Small intestine (tissue), 7 donors: Measurements from ENCODE around the gene UQCR10. TPM values are rescaled to one million over a fixed set of nuclear protein-coding genes. Genes with fewer than 3 reads are reported as not detected.

Source experiments
- DNase-seq, 2 donors: peaks; one replicate each; pipeline versions ENCODE4 v3.0.0 to v3.0.0-alpha.2; 2013
- FAIRE-seq: peaks from 2 replicates; lab custom pipeline; 2012; peaks lifted over from hg19 to GRCh38; lab: Jason Lieb, UNC
- H3K27ac ChIP-seq, 3 donors: one replicate each; pipeline ENCODE4 v1.5.1; 2013; ENCODE audit warnings: low read length in 2 of 3, mild to moderate bottlenecking in 2 of 3, control low read depth in 1 of 3, inconsistent platforms in 1 of 3, low read depth in 1 of 3, moderate library complexity in 1 of 3
- H3K27me3 ChIP-seq, 3 donors: one replicate each; pipeline ENCODE4 v1.6.1; 2013; ENCODE audit warnings: low read length in 3 of 3, inconsistent platforms in 1 of 3; ENCODE audit not compliant: control insufficient read depth in 3 of 3, insufficient read depth in 3 of 3
- H3K36me3 ChIP-seq, 3 donors: one replicate each; pipeline ENCODE4 v1.6.1; 2013; ENCODE audit warnings: low read length in 3 of 3, inconsistent platforms in 1 of 3, low read depth in 1 of 3, mild to moderate bottlenecking in 1 of 3, moderate library complexity in 1 of 3; ENCODE audit not compliant: control insufficient read depth in 3 of 3, insufficient read depth in 2 of 3
- H3K4me1 ChIP-seq, 3 donors: one replicate each; pipeline ENCODE4 v1.6.1; 2013; ENCODE audit warnings: low read length in 2 of 3, inconsistent platforms in 1 of 3, low read depth in 1 of 3, mild to moderate bottlenecking in 1 of 3, moderate library complexity in 1 of 3; ENCODE audit not compliant: control insufficient read depth in 3 of 3, insufficient read depth in 2 of 3
- H3K4me3 ChIP-seq, 3 donors: one replicate each; pipeline ENCODE4 v1.5.1; 2013; ENCODE audit warnings: low read length in 3 of 3, control low read depth in 1 of 3, inconsistent platforms in 1 of 3, low read depth in 1 of 3, mild to moderate bottlenecking in 1 of 3, moderate library complexity in 1 of 3
- H3K9me3 ChIP-seq, 2 donors: one replicate each; pipeline ENCODE4 v1.6.1; 2013; ENCODE audit warnings: low read depth in 1 of 2, low read length in 1 of 2; ENCODE audit not compliant: control insufficient read depth in 2 of 2, insufficient read depth in 1 of 2
- WGBS, 3 donors: extraction: QIAGEN DNeasy Blood & Tissue Kit; methylation state at CpG; one replicate each; pipeline ENCODE4 v1.1.7; 2013; 5-methylcytosine and 5-hydroxymethylcytosine counted together
- polyA plus RNA-seq, 4 donors: library from polyadenylated mRNA; stranded (reverse) in 3 of 4; unstranded in 1 of 4; fragments of 200-250 nt in 3 of 4; fragments of 120-200 nt in 1 of 4; gene quantifications; one replicate each; pipeline versions ENCODE4 v1.2.1 to v1.2.3, GENCODE V29; 2013
- donor health status: healthy with polysubstance abuse.
- donor health status: control.
- donor health status: control.
- donor health status: Bipolar disorder and iron deficiency.
- donor health status: healthy.

Gene UQCR10
- polyA plus RNA-seq, 4 donors = 111 to 564 (median 343) TPM

GRCh38 chr22:29738118-29738815 lies 28.9 kb upstream of the UQCR10 start:
- peaks cover 3 to 85% (median 3%) of the 10 kb centered on the region in 3 donors for H3K36me3 ChIP-seq
- WGBS, 3 donors = 90 to 92% (median 92%) methylated on average over 15 of the region's 15 CpGs
- no peak for DNase-seq
- no peaks in the 10 kb centered on the region for H3K9me3 ChIP-seq
- no peak overlapping the region for H3K27ac ChIP-seq
- no peak overlapping the region for H3K4me3 ChIP-seq
- peaks cover 0 to 8% (median 0%) of the 10 kb centered on the region in 3 donors for H3K4me1 ChIP-seq
- no peak for FAIRE-seq
- no peaks in the 10 kb centered on the region for H3K27me3 ChIP-seq

GRCh38 chr22:29739346-29739875 lies 27.8 kb upstream of the UQCR10 start:
- Histone ChIP-seq H3K4me3 (no peak overlapping the region), H3K9me3 (no peaks in the 10 kb centered on the region), H3K4me1 (no peaks in the 10 kb centered on the region), H3K27me3 (no peaks in the 10 kb centered on the region), H3K36me3 (peaks cover 2 to 83% (median 3%) of the 10 kb centered on the region in 3 donors), H3K27ac (no peak overlapping the region)
- WGBS, 3 donors = 93 to 94% (median 94%) methylated on average over 17 of the region's 17 CpGs
- DNase-seq (no peak), FAIRE-seq (no peak)

GRCh38 chr22:29740216-29740615 lies 27.0 kb upstream of the UQCR10 start:
- 92 to 96% (median 95%) methylated on average over 5 of the region's 5 CpGs for WGBS, 3 donors

GRCh38 chr22:29741926-29742325 lies 25.2 kb upstream of the UQCR10 start:
- H3K4me1 ChIP-seq = no peaks in the 10 kb centered on the region
- FAIRE-seq = no peak
- H3K27me3 ChIP-seq = no peaks in the 10 kb centered on the region
- H3K4me3 ChIP-seq = no peak overlapping the region
- H3K27ac ChIP-seq = no peak overlapping the region
- peaks cover 0 to 90% (median 7%) of the 10 kb centered on the region in 3 donors for H3K36me3 ChIP-seq
- no peak for DNase-seq
- no peaks in the 10 kb centered on the region for H3K9me3 ChIP-seq
- WGBS, 3 donors = 84 to 88% (median 87%) methylated on average over 2 of the region's 2 CpGs

More at GRCh38 chr22:29740216-29740615, 27.0 kb upstream of the UQCR10 start:
- H3K4me3 ChIP-seq = no peak overlapping the region
- H3K4me1 ChIP-seq = no peaks in the 10 kb centered on the region
- H3K9me3 ChIP-seq = no peaks in the 10 kb centered on the region
- no peak overlapping the region for H3K27ac ChIP-seq
- no peak for DNase-seq
- no peak for FAIRE-seq
- H3K27me3 ChIP-seq = no peaks in the 10 kb centered on the region
- peaks cover 0 to 83% (median 3%) of the 10 kb centered on the region in 3 donors for H3K36me3 ChIP-seq

- no peak overlapping the region for H3K27ac ChIP-seq
- DNase-seq = no peak
- peaks cover 2 to 91% (median 7%) of the 10 kb centered on the region in 3 donors for H3K36me3 ChIP-seq
- FAIRE-seq = no peak
- 78 to 82% (median 81%) methylated on average over 13 of the region's 13 CpGs for WGBS, 3 donors
- H3K4me3 ChIP-seq = no peak overlapping the region
- H3K4me1 ChIP-seq = no peaks in the 10 kb centered on the region
- no peaks in the 10 kb centered on the region for H3K27me3 ChIP-seq
- no peaks in the 10 kb centered on the region for H3K9me3 ChIP-seq
Measured at GRCh38 chr22:29742326-29742725, 24.8 kb upstream of the UQCR10 start.

- DNase-seq = no peak
- no peak overlapping the region for H3K4me3 ChIP-seq
- no peak for FAIRE-seq
- H3K4me1 ChIP-seq = no peaks in the 10 kb centered on the region
- H3K27me3 ChIP-seq = no peaks in the 10 kb centered on the region
- H3K27ac ChIP-seq = no peak overlapping the region
- WGBS, 3 donors = 78 to 82% (median 80%) methylated on average over 8 of the region's 8 CpGs
- H3K9me3 ChIP-seq = no peaks in the 10 kb centered on the region
- H3K36me3 ChIP-seq = peaks cover 2 to 84% (median 7%) of the 10 kb centered on the region in 3 donors
Measured at GRCh38 chr22:29744902-29745301, 22.3 kb upstream of the UQCR10 start.

- no peaks in the 10 kb centered on the region for H3K27me3 ChIP-seq
- no peaks in the 10 kb centered on the region for H3K4me1 ChIP-seq
- no peak overlapping the region for H3K27ac ChIP-seq
- no peak overlapping the region for H3K4me3 ChIP-seq
- no peaks in the 10 kb centered on the region for H3K9me3 ChIP-seq
- H3K36me3 ChIP-seq = peaks cover 2 to 67% (median 5%) of the 10 kb centered on the region in 3 donors
- FAIRE-seq = no peak
- DNase-seq = no peak
- WGBS, 3 donors = 82 to 88% (median 84%) methylated on average over 7 of the region's 7 CpGs
Measured at GRCh38 chr22:29747832-29748231, 19.3 kb upstream of the UQCR10 start.

GRCh38 chr22:29748248-29748893 lies 18.8 kb upstream of the UQCR10 start:
- peaks cover 2 to 63% (median 5%) of the 10 kb centered on the region in 3 donors for H3K36me3 ChIP-seq
- no peak overlapping the region for H3K27ac ChIP-seq
- H3K4me3 ChIP-seq = no peak overlapping the region
- FAIRE-seq (no peak), DNase-seq (no peak)
- H3K9me3 ChIP-seq = no peaks in the 10 kb centered on the region
- 86 to 91% (median 91%) methylated on average over 9 of the region's 9 CpGs for WGBS, 3 donors
- no peaks in the 10 kb centered on the region for H3K27me3 ChIP-seq
- no peaks in the 10 kb centered on the region for H3K4me1 ChIP-seq
